Measurements from ENCODE around the gene PLCL1.
"Not testable (repeated sequence)": the region's sequence is repeated elsewhere in the genome, so short reads cannot be mapped to it uniquely, and the experiment has no call there.

The PLCL1 gene

DNA sequence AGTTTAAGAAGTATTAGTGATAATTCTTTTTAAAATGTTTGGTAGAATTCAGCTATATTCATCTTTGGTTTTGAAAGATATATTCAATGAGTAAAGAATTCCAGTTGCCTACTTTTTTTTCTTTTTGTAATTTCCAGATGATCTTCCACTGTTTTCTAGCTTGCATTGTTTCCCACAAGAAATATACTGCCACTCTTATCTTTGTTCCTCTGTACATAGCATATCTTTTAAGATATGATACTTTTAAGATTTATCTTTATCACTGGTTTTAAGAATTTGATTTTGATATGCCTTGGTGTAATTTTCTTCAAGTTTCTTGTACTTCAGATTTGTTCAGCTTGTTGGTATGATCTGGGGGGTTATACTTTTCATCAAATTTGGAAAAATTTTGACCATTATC, 374.4 kb downstream of the PLCL1 start:
- H3K4me3 Mint-ChIP-seq: no peak overlapping the region
- CTCF ChIA-PET: no interaction called here
- peaks cover 2% of the 10 kb centered on the region for H3K9me3 Mint-ChIP-seq
- H3K27ac Mint-ChIP-seq: no peak overlapping the region
- no peaks in the 10 kb centered on the region for H3K36me3 Mint-ChIP-seq
- H3K27me3 Mint-ChIP-seq: no peaks in the 10 kb centered on the region
- no peaks in the 10 kb centered on the region for H3K4me1 Mint-ChIP-seq
- no peak for DNase-seq

GRCh38 chr2:198186257-198186656, 381.9 kb downstream of the PLCL1 start:
- no peaks in the 10 kb centered on the region for H3K27me3 Mint-ChIP-seq
- no peak for DNase-seq
- H3K36me3 Mint-ChIP-seq: no peaks in the 10 kb centered on the region
- no peak overlapping the region for H3K4me3 Mint-ChIP-seq
- CTCF ChIA-PET: no interaction called here
- no peak overlapping the region for H3K27ac Mint-ChIP-seq
- H3K9me3 Mint-ChIP-seq: no peaks in the 10 kb centered on the region
- no peaks in the 10 kb centered on the region for H3K4me1 Mint-ChIP-seq

- Mint-ChIP-seq H3K4me3 (no peak overlapping the region), H3K27me3 (no peaks in the 10 kb centered on the region), H3K27ac (no peak overlapping the region), H3K9me3 (no peaks in the 10 kb centered on the region), H3K36me3 (no peaks in the 10 kb centered on the region), H3K4me1 (no peaks in the 10 kb centered on the region)
- DNase-seq: no peak
- CTCF ChIA-PET: no interaction called here
Measured at GRCh38 chr2:198187841-198188240, 383.4 kb downstream of the PLCL1 start.

DNA sequence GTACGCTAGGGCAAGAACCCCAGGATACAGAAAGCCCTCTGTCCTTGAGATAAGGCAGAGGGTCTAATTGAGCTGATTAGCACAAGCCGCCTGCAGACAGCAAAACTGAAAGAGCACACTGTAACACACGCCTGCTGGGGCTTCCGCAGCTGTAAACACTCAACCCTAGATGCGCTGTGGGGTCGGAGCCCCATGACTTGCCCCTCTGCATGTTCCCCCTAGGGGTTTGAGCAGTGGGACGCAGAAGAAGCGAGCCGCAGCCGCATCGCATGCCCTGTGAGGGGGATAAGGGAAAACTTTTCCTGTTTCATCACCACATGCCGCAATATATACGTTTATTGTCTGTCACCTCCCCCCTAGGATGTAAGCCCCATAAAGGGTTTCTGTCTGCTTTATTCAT, 384.6 kb downstream of the PLCL1 start:
- Mint-ChIP-seq H3K27me3 (no peaks in the 10 kb centered on the region), H3K9me3 (no peaks in the 10 kb centered on the region), H3K4me3 (no peak overlapping the region), H3K4me1 (no peaks in the 10 kb centered on the region), H3K27ac (no peak overlapping the region), H3K36me3 (no peaks in the 10 kb centered on the region)
- no peak for DNase-seq
- CTCF ChIA-PET: no interaction called here

DNA sequence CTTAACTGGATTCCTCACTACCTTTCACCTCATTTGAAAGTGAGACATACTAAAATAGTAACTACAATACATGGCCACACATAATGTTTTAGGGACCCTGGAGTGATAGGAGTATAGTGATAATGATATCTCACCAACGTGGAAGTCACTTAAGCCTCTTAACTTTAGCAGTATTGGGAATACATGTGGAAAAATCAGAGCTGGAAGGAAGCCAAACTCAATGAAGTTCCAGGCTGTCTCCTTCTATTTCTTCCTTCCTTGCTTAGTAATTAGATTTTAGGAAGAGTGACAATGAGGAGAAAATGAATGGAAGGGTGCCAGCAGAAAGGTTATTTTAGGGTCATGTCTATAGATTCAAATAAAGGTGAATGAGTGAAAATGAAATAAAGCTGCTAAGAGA, 387.3 kb downstream of the PLCL1 start:
- no peaks in the 10 kb centered on the region for H3K4me1 Mint-ChIP-seq
- DNase-seq: no peak
- H3K9me3 Mint-ChIP-seq: no peaks in the 10 kb centered on the region
- no peaks in the 10 kb centered on the region for H3K27me3 Mint-ChIP-seq
- H3K36me3 Mint-ChIP-seq: no peaks in the 10 kb centered on the region
- CTCF ChIA-PET: no interaction called here
- no peak overlapping the region for H3K4me3 Mint-ChIP-seq
- H3K27ac Mint-ChIP-seq: no peak overlapping the region

DNA sequence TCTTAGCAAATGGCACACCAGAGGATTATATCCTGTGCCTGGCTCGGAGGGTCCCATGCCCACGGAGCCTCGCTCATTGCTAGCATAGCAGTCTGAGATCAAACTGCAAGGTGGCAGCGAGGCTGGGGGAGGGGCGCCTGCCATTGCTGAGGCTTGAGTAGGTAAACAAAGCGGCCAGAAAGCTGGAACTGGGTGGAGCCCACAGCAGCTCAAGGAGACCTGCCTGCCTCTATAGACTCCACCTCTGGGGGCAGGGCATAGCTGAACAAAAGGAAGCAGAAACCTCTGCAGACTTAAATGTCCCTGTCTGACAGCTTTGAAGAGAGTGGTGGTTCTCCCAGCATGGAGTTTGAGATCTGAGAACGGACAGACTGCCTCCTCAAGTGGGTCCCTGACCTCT, 392.2 kb downstream of the PLCL1 start:
- not testable (repeated sequence) for H3K27me3 Mint-ChIP-seq, H3K9me3 Mint-ChIP-seq, H3K4me3 Mint-ChIP-seq, DNase-seq, H3K27ac Mint-ChIP-seq, H3K36me3 Mint-ChIP-seq, H3K4me1 Mint-ChIP-seq
- CTCF ChIA-PET: interaction anchor here (0.6 kb wide), 1 partner anchor 1025 kb away, joined by 4 read pairs; no protein-coding TSS in a partner anchor

Measured in activated naive CD4-positive, alpha-beta T cell treated with anti-CD3 and anti-CD28 coated beads, Interleukin-2, amount 10 ng/mL, durations not matched to agents 7 days and 5 days (primary cell).